HCT116 (cell line): ENCODE data around the gene ALDH9A1. TPM values are rescaled to one million over a fixed set of nuclear protein-coding genes. Genes with fewer than 3 reads are reported as not detected.

ENCODE experiments used
- ATAC-seq: fragments of 200-7000 bp; cut with Tn5 transposase; 2 replicates; pipeline ENCODE4 v1.9.1; 2020; ENCODE audit warnings: mild to moderate bottlenecking, moderate library complexity
- BruUV-seq: library from RNA; stranded (reverse); fragments of 400-500 nt; replicated peaks from 2 replicates; lab custom pipeline; 2021; lab: Mats Ljungman, UMichigan
- CTCF ChIA-PET: fragments of 300-600 bp; sonication (Branson Sonifier 250); formaldehyde crosslinking; loops from one replicate; lab custom pipeline; 2021; ENCODE audit warnings: antibody characterized with exemption; lab: Charles Lee
- POLR2A ChIA-PET: fragments of 300-600, 350-600 bp; sonication (Branson Sonifier 250); formaldehyde crosslinking; loops from one replicate; lab custom pipeline; 2021; ENCODE audit warnings: antibody characterized with exemption; lab: Charles Lee
- RAD21 ChIA-PET, 2 experiments: fragments of 300-600 bp; sonication (Branson Sonifier 250); formaldehyde crosslinking; loops; one replicate each; lab custom pipeline; 2023; ENCODE audit warnings: low total read pairs in 2 of 2; ENCODE audit not compliant: uncharacterized antibody in 2 of 2, unreplicated experiment in 2 of 2, low non-redundant PET in 1 of 2; lab: Charles Lee
- DNase-seq: peaks from one replicate; pipeline ENCODE4 v3.0.0-alpha.2; 2010; ENCODE audit warnings: low read depth, low spot score
- H2AFZ ChIP-seq: fragments of 200-600 bp; shearing (Covaris generic), sonication (generic); 2 replicates; pipeline ENCODE4 v1.6.1; 2017; ENCODE audit warnings: low read depth, mixed run types, mixed read lengths, antibody characterized with exemption, low read length; ENCODE audit not compliant: poor library complexity, severe bottlenecking
- H3K27ac ChIP-seq: 2 replicates; pipeline ENCODE4 v1.5.1; 2012; ENCODE audit warnings: low read depth, low read length
- H3K27me3 ChIP-seq: fragments of 200-600 bp; sonication (generic); 2 replicates; pipeline ENCODE4 v1.6.1; 2016; ENCODE audit warnings: mixed run types, low read length, mixed read lengths; ENCODE audit not compliant: insufficient read depth
- H3K36me3 ChIP-seq, 2 experiments: fragments of 200-500 bp in 1 of 2; fragments of 200-600 bp in 1 of 2; sonication (Bioruptor generic) in 1 of 2; sonication (generic) in 1 of 2; 2 replicates each; pipeline versions ENCODE4 v1.5.1 to v1.6.1; 2014 to 2016; ENCODE audit warnings: low read length in 2 of 2, inconsistent platforms in 1 of 2, mixed read lengths in 1 of 2, mixed run types in 1 of 2; ENCODE audit not compliant: insufficient read depth in 2 of 2, control insufficient read depth in 1 of 2
- H3K4me1 ChIP-seq, 2 experiments: fragments of 200-600 bp in 1 of 2; sonication (generic) in 1 of 2; 2 replicates each; pipeline versions ENCODE4 v1.5.1 to v1.6.1; 2012 to 2017; ENCODE audit warnings: low read length in 2 of 2, inconsistent platforms in 1 of 2, mild to moderate bottlenecking in 1 of 2, mixed read lengths in 1 of 2, mixed run types in 1 of 2, moderate library complexity in 1 of 2; ENCODE audit not compliant: insufficient read depth in 2 of 2, control insufficient read depth in 1 of 2
- H3K4me2 ChIP-seq: fragments of 200-600 bp; sonication (generic); 2 replicates; pipeline ENCODE4 v1.6.1; 2017; ENCODE audit warnings: mixed run types, low read length, mixed read lengths
- H3K4me3 ChIP-seq, 2 experiments: fragments of 200-600 bp in 1 of 2; sonication (generic) in 1 of 2; replicated peaks in 1 of 2; 2 replicates each; pipeline ENCODE4 v1.5.1; 2011 to 2016; ENCODE audit warnings: low read length in 2 of 2, control low read depth in 1 of 2, low read depth in 1 of 2, mild to moderate bottlenecking in 1 of 2, mixed read lengths in 1 of 2, mixed run types in 1 of 2
- H3K79me2 ChIP-seq: fragments of 200-600 bp; sonication (generic); 2 replicates; pipeline ENCODE4 v1.6.1; 2017; ENCODE audit warnings: mild to moderate bottlenecking, mixed run types, low read length, moderate library complexity, mixed read lengths; ENCODE audit not compliant: insufficient read depth
- H3K9ac ChIP-seq: fragments of 200-600 bp; sonication (generic); 2 replicates; pipeline ENCODE4 v1.6.1; 2016; ENCODE audit warnings: low read length, mixed read lengths
- H3K9me2 ChIP-seq: fragments of 200-600 bp; sonication (generic), shearing (Covaris generic); 2 replicates; pipeline ENCODE4 v1.6.1; 2017; ENCODE audit warnings: mixed run types, mild to moderate bottlenecking, moderate library complexity; ENCODE audit not compliant: insufficient read depth
- H3K9me3 ChIP-seq, 2 experiments: fragments of 200-500 bp in 1 of 2; fragments of 200-600 bp in 1 of 2; sonication (Bioruptor generic) in 1 of 2; sonication (generic) in 1 of 2; 2 replicates each; pipeline ENCODE4 v1.6.1; 2014 to 2017; ENCODE audit warnings: low read length in 2 of 2, mixed read lengths in 2 of 2, inconsistent platforms in 1 of 2, low read depth in 1 of 2, mild to moderate bottlenecking in 1 of 2, mixed run types in 1 of 2, moderate library complexity in 1 of 2; ENCODE audit not compliant: control insufficient read depth in 1 of 2, insufficient read depth in 1 of 2
- H4K20me1 ChIP-seq: fragments of 200-600 bp; sonication (generic), shearing (Covaris generic); 2 replicates; pipeline ENCODE4 v1.6.1; 2017; ENCODE audit warnings: mixed run types, mild to moderate bottlenecking, moderate library complexity; ENCODE audit not compliant: insufficient read depth
- CBX3 ChIP-seq: IDR thresholded peaks from 2 replicates; pipeline ENCODE4 v1.6.1; 2012; ENCODE audit warnings: low read depth
- EGR1 ChIP-seq: IDR thresholded peaks from 2 replicates; pipeline ENCODE4 v1.6.1; 2012; ENCODE audit warnings: low read depth
- ELF1 ChIP-seq: IDR thresholded peaks from 2 replicates; pipeline ENCODE4 v1.6.1; 2012; ENCODE audit warnings: low read depth, borderline replicate concordance
- EZH2 ChIP-seq: fragments of 200-600 bp; sonication (generic); IDR thresholded peaks from 2 replicates; pipeline ENCODE4 v1.6.1; 2017; ENCODE audit warnings: antibody characterized with exemption, mixed run types
- MAX ChIP-seq: IDR thresholded peaks from 2 replicates; pipeline ENCODE4 v1.6.1; 2012
- POLR2AphosphoS5 ChIP-seq: IDR thresholded peaks from 2 replicates; pipeline ENCODE4 v1.6.1; 2011; ENCODE audit warnings: mild to moderate bottlenecking, low read depth, low read length, moderate library complexity
- SRF ChIP-seq: IDR thresholded peaks from 2 replicates; pipeline ENCODE4 v1.6.1; 2012; ENCODE audit warnings: low read depth
- YY1 ChIP-seq: IDR thresholded peaks from 2 replicates; pipeline ENCODE4 v1.6.1; 2011; ENCODE audit warnings: low read length, low read depth, moderate library complexity, mild to moderate bottlenecking; ENCODE audit not compliant: insufficient replicate concordance; ENCODE audit errors: extremely low read depth
- ZFX ChIP-seq: fragments of 450-650 bp; IDR thresholded peaks from 2 replicates; pipeline ENCODE4 v1.6.1; 2017
- ZNF274 ChIP-seq: fragments of 200-500 bp; sonication (Bioruptor generic); IDR thresholded peaks from 2 replicates; pipeline ENCODE4 v1.6.1; 2014; ENCODE audit warnings: mild to moderate bottlenecking, low read depth, low read length, inconsistent platforms
- intact Hi-C: fragments of 100-400 bp; cut with micrococcal nuclease; formaldehyde crosslinking; loops from 2 replicates; pipeline ENCODE4 v1.10.0; 2022
- total RNA-seq: library from RNA; stranded (reverse); gene quantifications from one replicate; pipeline ENCODE4 v1.2.1, GENCODE V29; 2021; ENCODE audit not compliant: unreplicated experiment
- TF ChIP-seq, protein P1 (sequence below): IDR thresholded peaks from 2 replicates; pipeline ENCODE4 v1.6.1; 2011; ENCODE audit warnings: mild to moderate bottlenecking, low read length, moderate library complexity; ENCODE audit not compliant: insufficient replicate concordance; ENCODE audit errors: extremely low read depth
- TF ChIP-seq, protein P2 (sequence below): IDR thresholded peaks from 2 replicates; pipeline ENCODE4 v1.6.1; 2012; ENCODE audit warnings: low read depth

Gene ALDH9A1
- total RNA-seq, 1 experiment from 2014 or later = 46.0 TPM

DNA sequence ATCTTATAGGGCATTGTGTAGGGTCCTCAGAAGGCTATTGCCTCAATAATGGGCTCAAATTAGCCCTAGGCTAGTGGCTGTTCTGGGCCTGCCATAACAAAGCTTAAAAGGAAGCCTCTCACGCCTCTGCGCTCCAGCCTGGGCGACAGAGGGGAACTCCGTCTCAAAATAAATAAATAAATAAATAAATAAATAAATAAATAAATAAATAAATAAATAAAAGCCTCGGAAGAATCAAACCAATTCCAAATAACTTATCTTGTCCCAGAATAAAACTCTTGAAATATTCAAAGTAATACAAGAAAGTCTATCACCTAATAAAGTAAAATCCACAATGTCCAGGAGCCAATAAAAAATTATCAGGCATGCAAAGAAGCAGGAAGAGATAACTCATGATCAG is 14.4 kb upstream of the ALDH9A1 start (continued):
- TF ChIP-seq, protein P1, sequence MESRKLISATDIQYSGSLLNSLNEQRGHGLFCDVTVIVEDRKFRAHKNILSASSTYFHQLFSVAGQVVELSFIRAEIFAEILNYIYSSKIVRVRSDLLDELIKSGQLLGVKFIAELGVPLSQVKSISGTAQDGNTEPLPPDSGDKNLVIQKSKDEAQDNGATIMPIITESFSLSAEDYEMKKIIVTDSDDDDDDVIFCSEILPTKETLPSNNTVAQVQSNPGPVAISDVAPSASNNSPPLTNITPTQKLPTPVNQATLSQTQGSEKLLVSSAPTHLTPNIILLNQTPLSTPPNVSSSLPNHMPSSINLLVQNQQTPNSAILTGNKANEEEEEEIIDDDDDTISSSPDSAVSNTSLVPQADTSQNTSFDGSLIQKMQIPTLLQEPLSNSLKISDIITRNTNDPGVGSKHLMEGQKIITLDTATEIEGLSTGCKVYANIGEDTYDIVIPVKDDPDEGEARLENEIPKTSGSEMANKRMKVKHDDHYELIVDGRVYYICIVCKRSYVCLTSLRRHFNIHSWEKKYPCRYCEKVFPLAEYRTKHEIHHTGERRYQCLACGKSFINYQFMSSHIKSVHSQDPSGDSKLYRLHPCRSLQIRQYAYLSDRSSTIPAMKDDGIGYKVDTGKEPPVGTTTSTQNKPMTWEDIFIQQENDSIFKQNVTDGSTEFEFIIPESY = no peak
- no peak for TF ChIP-seq EZH2
- no peak for TF ChIP-seq SRF
- TF ChIP-seq CBX3 = no peak
- no peak for TF ChIP-seq MAX
- no peak for TF ChIP-seq ELF1
- no peak for TF ChIP-seq ZFX

DNA sequence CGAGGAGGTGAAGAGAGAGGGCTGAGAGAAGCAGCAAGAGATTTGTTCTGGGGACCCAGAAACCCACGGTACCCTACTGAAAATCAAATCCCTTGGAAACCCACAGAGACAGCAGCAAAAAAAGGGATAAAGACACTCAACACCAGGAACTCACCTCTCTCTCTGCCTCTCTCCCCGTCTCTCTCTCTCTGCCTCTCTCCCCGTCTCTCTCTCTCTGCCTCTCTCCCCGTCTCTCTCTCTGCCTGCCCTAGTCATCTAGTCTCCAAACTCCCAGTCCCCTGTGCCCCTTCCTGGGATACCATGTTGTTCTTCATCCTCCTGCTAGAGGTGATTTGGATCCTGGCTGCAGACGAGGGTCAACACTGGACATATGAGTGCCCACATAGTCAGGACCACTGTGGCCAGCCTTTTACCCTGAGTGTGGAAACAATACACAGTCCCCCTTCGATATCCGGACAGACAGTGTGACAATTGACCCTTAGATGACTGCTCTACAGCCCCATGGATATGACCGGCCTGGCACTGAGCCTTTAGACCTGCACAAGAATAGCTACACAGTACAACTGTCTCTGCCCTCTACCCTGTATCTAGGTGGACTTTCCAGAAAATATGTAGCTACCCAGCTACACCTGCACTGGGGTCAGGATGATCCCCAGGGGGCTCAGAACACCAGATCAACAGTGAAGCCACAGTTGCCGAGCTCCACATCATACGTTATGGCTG is 9.8 kb upstream of the ALDH9A1 start:
- BruUV-seq = no TSS peak
- no peak overlapping the region for H3K4me2 ChIP-seq
- RAD21 ChIA-PET = no interaction called here

More for the DNA sequence above, 9.8 kb upstream of the ALDH9A1 start:
- no peaks in the 10 kb centered on the region for H3K36me3 ChIP-seq
- H3K4me3 ChIP-seq = no peak overlapping the region
- H3K9ac ChIP-seq = no peak overlapping the region
- no peak for ATAC-seq
- H2AFZ ChIP-seq = no peak overlapping the region
- DNase-seq = no peak
- no peaks in the 10 kb centered on the region for H4K20me1 ChIP-seq
- H3K27me3 ChIP-seq = no peaks in the 10 kb centered on the region
- TF ChIP-seq POLR2AphosphoS5 (no peak), ZFX (no peak), ZNF274 (no peak), YY1 (no peak), EGR1 (no peak), ELF1 (no peak), EZH2 (no peak)
- TF ChIP-seq, protein P1 = no peak
- TF ChIP-seq, protein P2, sequence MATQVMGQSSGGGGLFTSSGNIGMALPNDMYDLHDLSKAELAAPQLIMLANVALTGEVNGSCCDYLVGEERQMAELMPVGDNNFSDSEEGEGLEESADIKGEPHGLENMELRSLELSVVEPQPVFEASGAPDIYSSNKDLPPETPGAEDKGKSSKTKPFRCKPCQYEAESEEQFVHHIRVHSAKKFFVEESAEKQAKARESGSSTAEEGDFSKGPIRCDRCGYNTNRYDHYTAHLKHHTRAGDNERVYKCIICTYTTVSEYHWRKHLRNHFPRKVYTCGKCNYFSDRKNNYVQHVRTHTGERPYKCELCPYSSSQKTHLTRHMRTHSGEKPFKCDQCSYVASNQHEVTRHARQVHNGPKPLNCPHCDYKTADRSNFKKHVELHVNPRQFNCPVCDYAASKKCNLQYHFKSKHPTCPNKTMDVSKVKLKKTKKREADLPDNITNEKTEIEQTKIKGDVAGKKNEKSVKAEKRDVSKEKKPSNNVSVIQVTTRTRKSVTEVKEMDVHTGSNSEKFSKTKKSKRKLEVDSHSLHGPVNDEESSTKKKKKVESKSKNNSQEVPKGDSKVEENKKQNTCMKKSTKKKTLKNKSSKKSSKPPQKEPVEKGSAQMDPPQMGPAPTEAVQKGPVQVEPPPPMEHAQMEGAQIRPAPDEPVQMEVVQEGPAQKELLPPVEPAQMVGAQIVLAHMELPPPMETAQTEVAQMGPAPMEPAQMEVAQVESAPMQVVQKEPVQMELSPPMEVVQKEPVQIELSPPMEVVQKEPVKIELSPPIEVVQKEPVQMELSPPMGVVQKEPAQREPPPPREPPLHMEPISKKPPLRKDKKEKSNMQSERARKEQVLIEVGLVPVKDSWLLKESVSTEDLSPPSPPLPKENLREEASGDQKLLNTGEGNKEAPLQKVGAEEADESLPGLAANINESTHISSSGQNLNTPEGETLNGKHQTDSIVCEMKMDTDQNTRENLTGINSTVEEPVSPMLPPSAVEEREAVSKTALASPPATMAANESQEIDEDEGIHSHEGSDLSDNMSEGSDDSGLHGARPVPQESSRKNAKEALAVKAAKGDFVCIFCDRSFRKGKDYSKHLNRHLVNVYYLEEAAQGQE = no peak
- TF ChIP-seq, all 23 proteins: peak for 0
- H3K27ac ChIP-seq = no peak overlapping the region
- H3K9me3 ChIP-seq = no peaks in the 10 kb centered on the region
- H3K4me1 ChIP-seq = no peaks in the 10 kb centered on the region
- CTCF ChIA-PET = interaction anchor here (1.5 kb wide), 1 partner anchor 10 kb away, joined by 4 read pairs; the partner anchor contains the start of gene ALDH9A1
- intact Hi-C loops = no loop called here
- POLR2A ChIA-PET = no interaction called here
- no peaks in the 10 kb centered on the region for H3K79me2 ChIP-seq
- no peaks in the 10 kb centered on the region for H3K9me2 ChIP-seq
